Right lung (tissue), 10 donors: ENCODE results near the gene TOR1AIP2. TPM values are rescaled to one million over a fixed set of nuclear protein-coding genes. Genes with fewer than 3 reads are reported as not detected.

Experiments used
- DNase-seq, 2 donors: peaks; one replicate each; pipeline ENCODE4 v3.0.0-alpha.2; 2013
- long read RNA-seq, 8 donors: transcript quantifications; one replicate each; lab custom pipeline, GENCODE V29; 2026
- polyA plus RNA-seq, 5 donors: library from polyadenylated mRNA; unstranded; fragments of 120-200 nt; gene quantifications; one replicate each; pipeline versions ENCODE4 v1.2.1 to v1.2.3, GENCODE V29; 2013; ENCODE audit warnings: inconsistent platforms in 1 of 5, low replicate concordance in 1 of 5; ENCODE audit not compliant: insufficient read length in 5 of 5, insufficient read depth in 1 of 5

TOR1AIP2 gene
- 10 to 100 TPM; 28.5 to 39.7 (median 35.4) TPM for polyA plus RNA-seq
- long read RNA-seq, donor 1, full-length matches to known transcripts, result 3 of 3 reads
- long read RNA-seq, donor 1, partial matches to known transcripts, result 0 of 3 reads
- long read RNA-seq, donor 1, other reads (novel, unspliced or antisense), result 0 of 3 reads
- long read RNA-seq, donor 2, full-length matches to known transcripts, result 1 of 1 reads
- long read RNA-seq, donor 2, partial matches to known transcripts, result 0 of 1 reads
- long read RNA-seq, donor 2, other reads (novel, unspliced or antisense), result 0 of 1 reads
- long read RNA-seq, donor 3, result 0 reads
- long read RNA-seq, donor 4, full-length matches to known transcripts, result 1 of 8 reads
- long read RNA-seq, donor 4, partial matches to known transcripts, result 7 of 8 reads
- long read RNA-seq, donor 4, other reads (novel, unspliced or antisense), result 0 of 8 reads
- long read RNA-seq, donor 5, full-length matches to known transcripts, result 9 of 9 reads
- long read RNA-seq, donor 5, partial matches to known transcripts, result 0 of 9 reads
- long read RNA-seq, donor 5, other reads (novel, unspliced or antisense), result 0 of 9 reads
- long read RNA-seq, donor 6, full-length matches to known transcripts, result 8 of 73 reads
- long read RNA-seq, donor 6, partial matches to known transcripts, result 65 of 73 reads
- long read RNA-seq, donor 6, other reads (novel, unspliced or antisense), result 0 of 73 reads
- long read RNA-seq, donor 7, full-length matches to known transcripts, result 2 of 2 reads
- long read RNA-seq, donor 7, partial matches to known transcripts, result 0 of 2 reads
- long read RNA-seq, donor 7, other reads (novel, unspliced or antisense), result 0 of 2 reads
- long read RNA-seq, donor 8, full-length matches to known transcripts, result 2 of 2 reads
- long read RNA-seq, donor 8, partial matches to known transcripts, result 0 of 2 reads
- long read RNA-seq, donor 8, other reads (novel, unspliced or antisense), result 0 of 2 reads

- peak; percentile 80 to 83 for DNase-seq
These were observed at the start of gene TOR1AIP2 for GRCh38 chr1:179877586-179878265. TSS of gene TOR1AIP2 (minus strand) at chr1:179877803. CDS start at chr1:179852665, 25,138 bp downstream.

- no peak for DNase-seq
These were observed 49.2 kb upstream of the TOR1AIP2 start for GRCh38 chr1:179926850-179927205.

GRCh38 chr1:179925922-179926849, 48.6 kb upstream of the TOR1AIP2 start:
- DNase-seq, result no peak

- no peak for DNase-seq
These were observed 47.7 kb upstream of the TOR1AIP2 start for GRCh38 chr1:179925302-179925701.

- no peak for DNase-seq
These were observed 46.7 kb upstream of the TOR1AIP2 start for GRCh38 chr1:179924268-179924667.

GRCh38 chr1:179923029-179923428, 45.4 kb upstream of the TOR1AIP2 start:
- DNase-seq, result no peak

GRCh38 chr1:179921981-179922872, 44.6 kb upstream of the TOR1AIP2 start:
- DNase-seq, result no peak

- no peak for DNase-seq
These were observed 43.9 kb upstream of the TOR1AIP2 start for GRCh38 chr1:179921472-179921871.

GRCh38 chr1:179917601-179918429, 40.2 kb upstream of the TOR1AIP2 start:
- DNase-seq, result no peak

GRCh38 chr1:179911812-179912211, 34.2 kb upstream of the TOR1AIP2 start:
- no peak for DNase-seq

- DNase-seq, result no peak
These were observed 33.3 kb upstream of the TOR1AIP2 start for GRCh38 chr1:179910934-179911333.

GRCh38 chr1:179889589-179889988, 12.0 kb upstream of the TOR1AIP2 start:
- no peak for DNase-seq

- DNase-seq, result no peak
These were observed 10.5 kb upstream of the TOR1AIP2 start for GRCh38 chr1:179888071-179888470.

- no peak for DNase-seq
These were observed 6.1 kb upstream of the TOR1AIP2 start for GRCh38 chr1:179883745-179884138.

- no peak for DNase-seq
These were observed 5.6 kb upstream of the TOR1AIP2 start for GRCh38 chr1:179883040-179883744.

- peak; percentile 97 to 98 for DNase-seq
These were observed 4.8 kb upstream of the TOR1AIP2 start, which contains the start of gene TOR1AIP1 for GRCh38 chr1:179882253-179883039. TSS of gene TOR1AIP1 (plus strand) at chr1:179882285. CDS start at chr1:179882503, 218 bp downstream.

- DNase-seq, result peak in 1 of 2 donors; percentile 98
These were observed 4.1 kb upstream of the TOR1AIP2 start for GRCh38 chr1:179881642-179882252.
